Ureter (tissue), 1 donor: ENCODE results near the gene AIPL1. TPM values are rescaled to one million over a fixed set of nuclear protein-coding genes. Genes with fewer than 3 reads are reported as not detected.

Experiments used
- DNase-seq: peaks from one replicate; pipeline ENCODE4 v3.0.0-alpha.2; 2020; ENCODE audit warnings: low spot score
- total RNA-seq: library from RNA; stranded (reverse); gene quantifications from one replicate; pipeline ENCODE4 v1.2.4, GENCODE V29; 2023
- donor health status: DM: yes; HTN: yes; CAD: no.

Gene AIPL1
- total RNA-seq, 1 donor from 2014 or later = not detected

- no peak for DNase-seq
These were observed 14.7 kb downstream of the AIPL1 start for GRCh38 chr17:6420173-6420641.

- DNase-seq = no peak
These were observed 19.3 kb downstream of the AIPL1 start for GRCh38 chr17:6415616-6416015.

GRCh38 chr17:6413065-6413464, 21.9 kb downstream of the AIPL1 start:
- no peak for DNase-seq

GRCh38 chr17:6408735-6409134, 26.2 kb downstream of the AIPL1 start:
- DNase-seq = no peak

GRCh38 chr17:6408276-6408675, 26.6 kb downstream of the AIPL1 start:
- DNase-seq = no peak

DNA sequence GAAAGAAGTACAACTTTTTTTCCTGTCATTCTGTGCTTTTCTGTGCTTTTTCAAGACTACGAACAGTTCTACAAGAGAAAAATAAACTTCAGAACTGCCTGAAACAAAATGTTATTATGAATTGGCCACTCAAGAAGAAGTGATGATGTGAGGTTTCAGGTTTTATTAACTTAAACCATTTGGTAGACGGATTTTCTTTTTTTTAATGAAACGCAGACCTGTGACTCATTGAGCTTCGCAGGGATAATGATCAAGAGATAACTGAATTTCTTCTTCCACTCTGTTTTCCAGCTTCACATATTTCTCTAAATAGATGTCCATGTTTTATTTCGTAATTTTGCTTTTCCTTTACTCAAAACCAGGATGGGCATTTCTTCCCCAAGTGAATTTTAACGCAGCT, 32.7 kb downstream of the AIPL1 start:
- no peak for DNase-seq

DNA sequence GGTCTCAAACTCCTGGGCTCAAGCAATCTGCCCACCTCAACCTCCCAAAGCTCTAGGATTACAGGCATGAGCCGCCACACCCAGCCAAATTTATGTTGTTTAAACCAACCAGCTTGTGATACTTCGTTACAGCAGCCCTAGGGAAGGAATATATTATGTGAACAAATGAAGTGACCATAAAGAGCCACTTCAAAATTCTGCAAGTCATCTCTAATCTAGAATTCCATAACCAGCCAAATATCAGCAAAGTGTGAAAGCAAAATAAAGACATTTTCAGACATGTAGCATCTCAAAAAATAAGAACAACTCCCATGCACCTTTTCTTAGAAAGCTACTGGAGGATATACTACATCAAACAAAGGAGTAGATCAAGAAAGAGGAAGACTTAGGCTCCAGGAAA, 36.0 kb downstream of the AIPL1 start:
- DNase-seq = no peak

DNA sequence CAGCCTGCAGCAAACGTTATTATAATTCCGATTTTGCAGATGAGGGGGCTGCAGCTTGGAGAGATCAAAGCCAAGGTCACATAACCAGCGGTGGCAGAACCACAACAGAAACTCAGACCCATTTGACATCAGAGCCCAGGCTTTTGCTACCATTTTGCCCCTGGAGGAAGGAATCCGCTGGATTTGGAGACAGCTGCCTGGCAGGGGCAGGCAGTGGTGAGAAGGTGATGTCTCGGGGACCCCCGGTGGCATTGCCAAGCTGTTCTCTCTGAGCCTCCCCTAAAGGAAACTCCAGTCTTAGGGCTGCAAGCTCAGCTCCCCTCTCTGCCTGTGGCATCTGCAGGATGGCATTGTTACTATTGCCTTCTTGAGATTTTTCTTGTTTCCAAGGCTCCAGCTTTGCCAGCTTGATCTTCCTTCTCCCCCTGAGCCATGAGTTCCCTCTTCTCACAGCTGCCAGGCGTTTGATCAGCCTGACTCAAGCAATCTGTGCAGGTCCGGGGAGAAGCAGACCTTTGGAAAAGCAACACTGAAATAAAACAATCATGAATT, 40.8 kb downstream of the AIPL1 start:
- DNase-seq = no peak

DNA sequence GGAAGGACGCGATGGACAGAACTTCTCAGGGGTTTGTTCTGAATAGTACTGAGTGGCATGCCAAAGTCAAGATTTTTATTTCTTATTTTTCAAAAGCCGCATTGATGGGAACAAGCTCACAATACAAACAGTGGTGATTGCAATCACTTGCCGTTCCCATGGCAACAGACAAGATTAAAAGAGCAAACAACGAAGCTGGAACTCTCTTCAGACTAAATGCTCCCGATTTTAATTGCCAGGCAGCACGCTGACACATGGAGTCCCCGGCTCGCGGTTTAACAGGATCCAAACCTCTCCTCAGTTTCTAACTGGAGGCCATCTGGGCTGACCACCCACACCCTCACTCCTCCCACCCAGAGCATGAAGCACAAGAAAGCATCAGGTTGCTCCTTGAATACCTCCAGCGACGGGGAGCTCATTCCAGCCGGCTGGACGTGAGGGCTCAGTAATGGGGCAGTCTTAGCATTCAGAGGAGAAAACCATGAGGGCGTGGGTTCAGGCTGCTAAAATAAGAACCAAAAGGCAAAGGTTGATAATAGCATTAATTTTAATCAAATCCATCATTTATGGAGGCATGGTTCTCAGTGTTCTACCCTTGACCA, 41.5 kb downstream of the AIPL1 start:
- DNase-seq = no peak

DNA sequence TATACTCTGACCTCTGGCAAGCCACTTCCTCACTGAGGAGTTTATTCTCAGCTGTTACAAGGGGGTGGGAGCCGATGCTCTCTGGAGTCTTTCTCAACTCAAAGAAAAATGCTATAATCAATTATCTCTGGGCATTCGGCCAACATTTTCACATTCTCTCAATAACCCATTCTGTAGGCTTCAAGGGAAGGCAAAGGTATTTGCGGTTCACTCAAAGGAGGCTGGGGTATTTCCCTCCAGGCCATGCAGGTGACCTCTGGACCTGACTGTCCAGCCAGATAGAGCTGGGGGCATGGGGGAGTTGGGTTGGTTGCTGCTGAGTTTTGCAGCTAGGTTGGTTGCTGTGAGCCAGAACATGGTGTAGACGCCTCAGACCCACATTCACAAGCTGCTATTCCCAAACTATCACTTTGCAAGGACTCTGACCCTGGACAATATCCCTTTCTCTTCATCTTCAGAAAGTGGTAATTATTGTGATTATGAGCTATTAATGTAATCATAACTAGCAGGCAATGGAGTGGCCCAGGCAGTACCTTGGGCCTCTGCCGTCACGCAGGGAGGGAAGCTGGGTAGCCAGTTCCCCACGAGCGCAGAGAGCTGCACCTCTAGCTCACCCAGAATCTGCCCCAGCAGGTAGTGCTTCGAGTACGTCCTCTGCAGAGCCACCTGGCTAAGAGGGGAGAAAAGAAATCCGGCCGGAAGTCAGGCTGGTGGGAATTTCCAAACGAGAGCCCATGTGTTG, 42.1 kb downstream of the AIPL1 start:
- no peak for DNase-seq

DNA sequence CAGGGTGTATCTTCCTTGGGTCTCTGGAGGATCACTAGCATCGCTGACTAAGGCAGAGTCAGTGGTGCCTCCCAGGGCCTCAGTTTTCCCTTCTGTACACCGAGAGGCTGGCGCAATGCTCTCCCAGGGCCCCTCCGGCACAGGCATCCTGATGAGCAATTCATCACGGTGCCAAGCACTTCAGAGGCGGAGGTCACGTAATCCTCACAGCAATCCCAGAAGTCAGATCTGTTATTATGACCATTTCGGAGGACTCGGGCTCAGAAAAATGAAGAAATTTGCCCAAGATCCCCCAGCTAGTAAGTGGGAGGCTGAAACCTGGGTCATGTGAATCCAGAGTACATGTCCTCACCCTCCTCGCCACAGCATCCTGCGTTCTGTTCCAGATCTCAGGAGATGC, 46.5 kb downstream of the AIPL1 start:
- DNase-seq = no peak

DNA sequence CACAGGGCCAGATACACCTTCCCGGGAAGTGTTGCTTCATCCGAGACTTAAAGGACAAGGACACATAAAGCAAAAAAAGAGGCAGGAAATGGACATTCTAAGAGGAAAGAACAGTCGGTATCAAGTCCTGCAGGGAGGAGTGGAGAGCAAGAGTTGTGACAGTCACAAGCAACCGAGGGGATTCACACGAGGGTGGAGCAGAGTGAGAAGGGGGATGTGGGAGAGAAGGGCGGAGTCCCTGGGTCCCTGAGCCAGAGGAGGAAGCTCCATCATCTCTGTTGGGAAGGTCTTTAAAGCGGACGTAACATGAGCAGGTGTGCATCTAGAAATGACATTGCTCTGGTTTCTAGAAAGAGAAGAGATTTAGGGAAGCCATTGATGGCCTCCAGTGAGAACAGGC, 47.1 kb downstream of the AIPL1 start:
- DNase-seq = no peak

DNA sequence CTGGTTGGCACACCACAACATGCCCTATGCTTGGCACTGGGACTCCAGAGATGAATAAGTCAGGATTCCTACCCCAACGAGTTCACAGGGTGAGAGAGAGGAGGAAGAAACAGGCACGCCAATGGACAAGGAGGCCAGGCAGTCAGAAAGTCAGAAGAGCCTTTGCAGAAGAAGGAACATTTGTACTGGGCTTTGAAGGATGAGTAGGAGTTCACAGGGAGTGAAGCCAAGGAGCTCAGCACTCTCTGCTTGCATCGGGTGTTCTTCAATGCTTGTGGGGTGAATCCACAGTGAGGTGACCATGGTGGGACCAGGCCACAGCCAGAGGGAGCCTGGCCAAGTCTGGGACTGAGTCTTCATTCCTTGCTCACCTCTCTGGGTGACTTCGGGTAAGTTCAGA, 47.5 kb downstream of the AIPL1 start:
- no peak for DNase-seq

- no peak for DNase-seq
These were observed 48.8 kb downstream of the AIPL1 start for GRCh38 chr17:6386041-6386630.

DNA sequence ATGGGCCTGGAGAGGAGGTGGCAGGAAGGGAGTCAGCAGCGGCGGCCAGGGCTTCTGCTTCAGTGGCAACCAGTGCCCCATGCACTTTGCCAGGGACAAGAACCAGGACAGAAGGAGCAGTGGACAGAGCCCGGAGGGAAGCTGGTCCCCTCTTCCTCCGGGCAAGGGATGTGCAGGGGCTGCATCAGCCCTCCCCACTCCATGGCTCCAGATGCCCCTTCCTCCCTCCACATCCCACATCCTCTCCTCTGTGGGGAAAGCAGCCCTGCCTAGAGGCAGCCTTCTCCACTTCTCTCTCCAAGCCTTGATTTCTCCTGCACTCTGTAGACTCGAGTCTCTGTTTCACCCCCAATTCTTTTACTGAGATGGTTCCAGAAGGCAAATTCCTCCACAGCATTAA, 50.4 kb downstream of the AIPL1 start:
- no peak for DNase-seq

GRCh38 chr17:6381526-6382465, 53.1 kb downstream of the AIPL1 start:
- no peak for DNase-seq

DNA sequence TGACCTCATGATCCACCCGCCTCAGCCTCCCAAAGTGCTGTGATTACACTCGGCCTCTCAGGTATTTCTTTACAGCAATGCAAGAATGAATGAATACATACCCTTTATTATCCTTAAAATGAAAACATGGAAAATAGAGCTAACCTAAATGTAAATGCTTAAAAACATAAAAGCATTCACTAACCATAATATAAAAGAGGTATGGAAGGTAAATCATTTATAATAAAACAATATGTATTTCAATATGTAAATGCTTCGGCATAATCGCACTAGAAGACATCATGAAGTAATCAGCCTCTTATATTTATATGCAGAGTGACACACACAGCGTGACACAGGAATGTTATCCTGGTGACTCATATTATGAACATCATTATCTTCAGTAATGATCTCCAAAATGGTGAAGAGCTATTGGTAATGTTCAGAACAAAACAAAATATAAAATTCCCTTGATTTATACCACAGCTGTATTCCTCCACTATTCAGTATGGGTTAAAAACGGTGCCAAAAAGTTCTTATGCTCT, 53.9 kb downstream of the AIPL1 start:
- DNase-seq = no peak

GRCh38 chr17:6377906-6378305, 57.0 kb downstream of the AIPL1 start:
- no peak for DNase-seq

DNA sequence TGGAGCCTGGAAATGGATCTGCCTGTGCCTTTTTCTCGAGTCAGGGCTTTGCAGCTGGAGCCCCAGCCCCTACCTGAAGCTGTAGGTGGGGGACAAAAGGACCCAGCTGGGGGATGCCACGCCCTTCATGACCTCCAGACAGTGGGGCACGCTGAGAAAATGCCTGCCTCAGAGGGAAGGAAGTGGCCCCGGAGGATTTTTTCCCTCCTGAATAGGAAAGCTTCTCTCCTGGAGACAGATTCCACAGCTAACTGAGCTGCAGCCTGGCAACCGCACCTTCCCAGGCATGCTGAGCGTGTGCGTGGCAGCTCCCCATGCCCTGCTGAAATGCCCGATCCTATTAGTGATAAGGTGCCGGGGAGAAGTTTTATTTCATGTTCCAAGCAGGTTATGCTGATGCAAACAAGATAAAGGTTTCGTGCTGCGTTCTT, 58.0 kb downstream of the AIPL1 start:
- DNase-seq = no peak

DNA sequence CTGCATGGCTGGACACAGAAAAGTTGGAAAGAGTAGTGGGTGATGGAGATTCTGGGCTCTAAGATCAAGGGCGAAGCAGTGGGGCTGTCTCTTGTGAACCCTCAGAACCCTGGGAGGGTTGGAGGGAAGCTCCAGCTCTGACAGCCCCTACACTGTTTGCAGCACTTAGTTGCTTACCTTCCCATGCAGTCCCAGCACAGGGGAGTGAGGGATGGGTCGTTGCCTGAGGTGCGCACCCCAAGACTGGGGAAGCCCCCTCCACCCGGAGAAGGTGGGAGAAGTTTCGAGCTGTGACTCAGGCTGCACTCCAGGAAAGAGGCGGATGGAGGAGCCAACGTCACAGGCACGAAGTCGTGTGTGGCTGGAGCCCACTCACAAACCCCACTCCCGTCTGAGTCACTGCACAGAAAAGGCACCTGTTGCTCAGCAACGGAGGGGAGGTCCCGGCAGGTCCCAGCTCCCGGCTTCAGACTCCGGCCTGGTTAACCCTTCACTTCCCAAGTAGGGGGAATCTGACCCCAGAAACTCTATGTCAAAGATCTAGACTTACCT, 60.1 kb downstream of the AIPL1 start:
- DNase-seq = peak; percentile 50

GRCh38 chr17:6374271-6374691, 60.6 kb downstream of the AIPL1 start:
- no peak for DNase-seq
